ENCODE measurements around the gene RGL4. TPM values are rescaled to one million over a fixed set of nuclear protein-coding genes. Genes with fewer than 3 reads are reported as not detected.
"Not testable (repeated sequence)": the region's sequence is repeated elsewhere in the genome, so short reads cannot be mapped to it uniquely, and the experiment has no call there.

Gene RGL4
- total RNA-seq, 6 experiments from 2014 or later, result not detected

GRCh38 chr22:23722724-23723123 lies 31.9 kb downstream of the RGL4 start:
- intact Hi-C loops (cut with DNase I), result no loop called here
- DNase-seq (no peak), ATAC-seq (no peak)
- Histone ChIP-seq H3K9me3 (no peaks in the 10 kb centered on the region), H3K4me3 (no peak overlapping the region), H3K4me1 (no peaks in the 10 kb centered on the region), H3K27ac (no peak overlapping the region), H3K27me3 (no peaks in the 10 kb centered on the region), H3K36me3 (no peaks in the 10 kb centered on the region)
- no peak for TF ChIP-seq CTCF (IDR thresholded peaks at IDR 0.05)
- TF ChIP-seq POLR2A (IDR thresholded peaks at IDR 0.05), result no peak
- WGBS (ENCODE audit: insufficient coverage, low coverage, low lambda C conversion rate, missing lambda C conversion rate), result 72% methylated on average over 2 of the region's 2 CpGs

GRCh38 chr22:23728108-23728507 lies 37.3 kb downstream of the RGL4 start:
- H3K9me3 ChIP-seq; H3K36me3 ChIP-seq; intact Hi-C loops (cut with DNase I); H3K4me1 ChIP-seq; H3K27me3 ChIP-seq; DNase-seq; H3K27ac ChIP-seq; H3K4me3 ChIP-seq: not testable (repeated sequence)
- 100% methylated on average over 1 of the region's 4 CpGs for WGBS (ENCODE audit: insufficient coverage, low coverage, low lambda C conversion rate, missing lambda C conversion rate)
- ATAC-seq, result peak in 1 of 4 donors; percentile 42

- DNase-seq (no peak), ATAC-seq (no peak)
- Histone ChIP-seq H3K4me1 (no peaks in the 10 kb centered on the region), H3K9me3 (no peaks in the 10 kb centered on the region), H3K27ac (no peak overlapping the region), H3K36me3 (no peaks in the 10 kb centered on the region), H3K27me3 (no peaks in the 10 kb centered on the region), H3K4me3 (no peak overlapping the region)
- intact Hi-C loops (cut with DNase I), result no loop called here
- TF ChIP-seq CTCF (IDR thresholded peaks at IDR 0.05) (no peak), POLR2A (IDR thresholded peaks at IDR 0.05) (no peak)
These were observed 46.9 kb downstream of the RGL4 start for GRCh38 chr22:23737696-23738095.

- H3K27ac ChIP-seq, result no peak overlapping the region
- no peaks in the 10 kb centered on the region for H3K9me3 ChIP-seq
- H3K4me3 ChIP-seq, result no peak overlapping the region
- ATAC-seq (peak in 1 of 4 donors; percentile 27), DNase-seq (no peak)
- TF ChIP-seq POLR2A (IDR thresholded peaks at IDR 0.05), result no peak
- no peak for TF ChIP-seq CTCF (IDR thresholded peaks at IDR 0.05)
- no CpG with 5 or more reads among the region's 7 CpGs for WGBS (ENCODE audit: insufficient coverage, low coverage, low lambda C conversion rate, missing lambda C conversion rate)
- H3K4me1 ChIP-seq, result no peaks in the 10 kb centered on the region
- H3K27me3 ChIP-seq, result no peaks in the 10 kb centered on the region
- peaks cover 0 to 7% (median 0%) of the 10 kb centered on the region in 4 donors for H3K36me3 ChIP-seq
- intact Hi-C loops (cut with DNase I), result no loop called here
These were observed 51.9 kb downstream of the RGL4 start for GRCh38 chr22:23742505-23743264.

- TF ChIP-seq POLR2A (IDR thresholded peaks at IDR 0.05) (no peak), CTCF (IDR thresholded peaks at IDR 0.05) (no peak)
- no peak for DNase-seq
- Histone ChIP-seq H3K4me3 (no peak overlapping the region), H3K9me3 (no peaks in the 10 kb centered on the region), H3K27me3 (no peaks in the 10 kb centered on the region), H3K36me3 (peaks cover 0 to 7% (median 0%) of the 10 kb centered on the region in 4 donors), H3K27ac (no peak overlapping the region), H3K4me1 (no peaks in the 10 kb centered on the region)
- no CpG with 5 or more reads among the region's 2 CpGs for WGBS (ENCODE audit: insufficient coverage, low coverage, low lambda C conversion rate, missing lambda C conversion rate)
- ATAC-seq, result no peak
- intact Hi-C loops (cut with DNase I), result no loop called here
These were observed 52.5 kb downstream of the RGL4 start for GRCh38 chr22:23743303-23743705.
